Measurements from ENCODE around the gene NIPA2. TPM values are rescaled to one million over a fixed set of nuclear protein-coding genes. Genes with fewer than 3 reads are reported as not detected.

NIPA2 gene
- total RNA-seq, 2 donors from 2014 or later: 57.0 to 58.3 TPM

DNA sequence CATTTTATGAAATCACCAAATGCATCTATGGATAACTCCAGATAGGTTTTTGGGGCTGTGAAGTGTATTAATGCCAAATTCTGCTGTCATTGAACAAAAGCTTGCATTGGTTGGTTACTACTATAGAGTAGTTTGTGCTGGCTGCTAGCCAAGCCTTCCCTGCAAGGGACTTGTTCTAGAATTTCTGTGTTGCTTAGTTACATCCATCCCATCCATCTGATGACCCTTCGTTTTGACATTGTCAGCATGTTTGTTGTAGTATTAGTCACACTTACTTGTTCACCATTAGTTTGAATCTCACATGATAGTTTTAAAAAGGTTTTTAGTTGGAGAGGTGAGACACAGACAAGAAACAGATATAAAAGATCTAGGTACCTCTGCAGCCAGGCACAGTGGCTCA is 7.0 kb upstream of the NIPA2 start:
- TF ChIP-seq CTCF (conservative IDR thresholded peaks at IDR 0.05): no peak
- Mint-ChIP-seq H3K4me3 (no peak overlapping the region), H3K27ac (no peak overlapping the region), H3K4me1 (peaks cover 2% of the 10 kb centered on the region), H3K27me3 (ENCODE audit: insufficient read depth) (no peaks in the 10 kb centered on the region), H3K36me3 (ENCODE audit: low read depth) (peaks cover 41% of the 10 kb centered on the region), H3K9me3 (peaks cover 21% of the 10 kb centered on the region)
- Histone ChIP-seq H3K4me1 (ENCODE audit: control insufficient read depth, insufficient read depth, low read length) (no peaks in the 10 kb centered on the region), H3K27ac (ENCODE audit: low read depth, low read length) (no peak overlapping the region), H3K36me3 (ENCODE audit: control insufficient read depth, insufficient read depth, low read length) (peaks cover 3% of the 10 kb centered on the region), H3K9me3 (ENCODE audit: control insufficient read depth, low read length) (no peaks in the 10 kb centered on the region), H3K27me3 (ENCODE audit: control insufficient read depth, insufficient read depth, low read length, poor library complexity, severe bottlenecking) (no peaks in the 10 kb centered on the region), H3K9ac (ENCODE audit: extremely low read depth, low read length, poor library complexity, severe bottlenecking) (no peak overlapping the region), H3K4me3 (ENCODE audit: low read length) (no peak overlapping the region)
- DNase-seq: no peak
- 100% methylated on average over 1 of the region's 1 CpG; no CpG with 5 or more reads in 1 of the 2 experiments for WGBS, 2 experiments (ENCODE audit: insufficient coverage in 1 of 2, insufficient read length in 1 of 2)

DNA sequence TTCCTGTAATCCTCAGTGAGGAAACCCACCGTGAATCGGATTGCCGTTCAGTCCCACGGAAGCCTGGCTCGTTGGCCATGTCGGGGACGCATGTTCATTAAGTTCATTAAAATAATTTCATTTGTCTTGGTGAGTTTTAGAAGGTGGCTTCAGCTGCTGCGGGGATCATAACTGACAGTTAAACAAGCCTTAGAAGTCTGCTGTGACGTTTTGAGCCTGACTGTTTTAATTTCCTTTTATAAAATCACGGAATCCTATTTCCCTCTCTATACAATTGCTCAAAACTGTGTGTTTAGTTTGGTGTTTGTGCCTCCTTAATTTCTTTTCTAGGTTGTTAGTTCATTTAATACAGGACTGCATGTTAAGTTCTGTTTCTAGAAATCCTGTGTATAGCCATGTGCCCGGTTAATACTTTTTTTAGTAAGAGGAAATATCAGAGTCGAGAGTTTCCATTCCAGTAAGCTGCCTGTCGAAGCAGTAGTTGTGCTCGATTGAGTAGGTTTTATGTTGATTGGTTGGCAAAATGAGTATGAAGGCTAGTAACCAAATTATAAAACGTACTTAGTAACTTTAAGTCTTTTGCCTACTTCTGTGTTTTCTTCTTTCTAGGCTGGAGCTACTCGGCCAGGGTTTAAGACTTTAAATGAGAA is 705 bp downstream of the NIPA2 start:
- peak overlapping the region; percentile 95 for H3K27ac Mint-ChIP-seq
- peak overlapping the region; percentile 80 for H3K27ac ChIP-seq (ENCODE audit: low read depth, low read length)
- H3K4me3 Mint-ChIP-seq: peak overlapping the region; percentile 85
- H3K36me3 ChIP-seq (ENCODE audit: control insufficient read depth, insufficient read depth, low read length): peaks cover 26% of the 10 kb centered on the region
- no peaks in the 10 kb centered on the region for H3K4me1 ChIP-seq (ENCODE audit: control insufficient read depth, insufficient read depth, low read length)
- no peaks in the 10 kb centered on the region for H3K9me3 ChIP-seq (ENCODE audit: control insufficient read depth, low read length)
- H3K9ac ChIP-seq (ENCODE audit: extremely low read depth, low read length, poor library complexity, severe bottlenecking): peak overlapping the region; percentile 89
- H3K27me3 ChIP-seq (ENCODE audit: control insufficient read depth, insufficient read depth, low read length, poor library complexity, severe bottlenecking): no peaks in the 10 kb centered on the region
- H3K9me3 Mint-ChIP-seq: peaks cover 6% of the 10 kb centered on the region
- WGBS, 2 experiments (ENCODE audit: insufficient coverage in 1 of 2, insufficient read length in 1 of 2): 0 to 2% methylated on average over 10 to 12 of the region's 16 CpGs
- H3K4me1 Mint-ChIP-seq: peaks cover 10% of the 10 kb centered on the region
- TF ChIP-seq CTCF (conservative IDR thresholded peaks at IDR 0.05): no peak
- no peak for DNase-seq
- no peaks in the 10 kb centered on the region for H3K27me3 Mint-ChIP-seq (ENCODE audit: insufficient read depth)
- H3K36me3 Mint-ChIP-seq (ENCODE audit: low read depth): peaks cover 23% of the 10 kb centered on the region
- peak overlapping the region; percentile 99 for H3K4me3 ChIP-seq (ENCODE audit: low read length)

- Histone ChIP-seq H3K27ac (ENCODE audit: low read depth, low read length) (no peak overlapping the region), H3K4me1 (ENCODE audit: control insufficient read depth, insufficient read depth, low read length) (peaks cover 3% of the 10 kb centered on the region), H3K9ac (ENCODE audit: extremely low read depth, low read length, poor library complexity, severe bottlenecking) (no peak overlapping the region), H3K36me3 (ENCODE audit: control insufficient read depth, insufficient read depth, low read length) (peaks cover 66% of the 10 kb centered on the region), H3K4me3 (ENCODE audit: low read length) (no peak overlapping the region), H3K9me3 (ENCODE audit: control insufficient read depth, low read length) (no peaks in the 10 kb centered on the region), H3K27me3 (ENCODE audit: control insufficient read depth, insufficient read depth, low read length, poor library complexity, severe bottlenecking) (no peaks in the 10 kb centered on the region)
- Mint-ChIP-seq H3K4me3 (no peak overlapping the region), H3K9me3 (no peaks in the 10 kb centered on the region), H3K27me3 (ENCODE audit: insufficient read depth) (no peaks in the 10 kb centered on the region), H3K4me1 (peaks cover 23% of the 10 kb centered on the region), H3K36me3 (ENCODE audit: low read depth) (peaks cover 52% of the 10 kb centered on the region), H3K27ac (peak overlapping the region; percentile 6)
- no peak for TF ChIP-seq CTCF (conservative IDR thresholded peaks at IDR 0.05)
- DNase-seq: no peak
- WGBS, 2 experiments (ENCODE audit: insufficient coverage in 1 of 2, insufficient read length in 1 of 2): 90 to 92% methylated on average over 13 to 19 of the region's 19 CpGs
These were observed 6.2 kb downstream of the NIPA2 start for GRCh38 chr15:22844421-22845288.
